GM20000 (cell line): ENCODE measurements around the gene MYH11.
"Not testable (repeated sequence)": the region's sequence is repeated elsewhere in the genome, so short reads cannot be mapped to it uniquely, and the experiment has no call there.

Source experiments
- DNase-seq: peaks from one replicate; pipeline ENCODE4 v3.0.0; 2012; ENCODE audit warnings: low spot score
- CTCF ChIP-seq: IDR thresholded peaks from 2 replicates; pipeline ENCODE4 v1.5.1; 2012; ENCODE audit warnings: mild to moderate bottlenecking, control low read depth; ENCODE audit errors: extremely low read depth, missing control alignments

MYH11 gene

GRCh38 chr16:15816228-15816627 is 40.6 kb downstream of the MYH11 start:
- DNase-seq = no peak
- no peak for TF ChIP-seq CTCF

GRCh38 chr16:15812401-15812750 is 44.5 kb downstream of the MYH11 start:
- DNase-seq = not testable (repeated sequence)

GRCh38 chr16:15811481-15812400 is 45.1 kb downstream of the MYH11 start:
- no peak for DNase-seq
- TF ChIP-seq CTCF = no peak

GRCh38 chr16:15810949-15811348 is 45.9 kb downstream of the MYH11 start:
- DNase-seq = no peak
- TF ChIP-seq CTCF = no peak

GRCh38 chr16:15810411-15810810 is 46.4 kb downstream of the MYH11 start:
- DNase-seq = no peak
- no peak for TF ChIP-seq CTCF

- DNase-seq = not testable (repeated sequence)
Measured at GRCh38 chr16:15809297-15809696, 47.5 kb downstream of the MYH11 start.

GRCh38 chr16:15808071-15808470 is 48.8 kb downstream of the MYH11 start:
- DNase-seq = no peak
- no peak for TF ChIP-seq CTCF

GRCh38 chr16:15807603-15808009 is 49.2 kb downstream of the MYH11 start:
- TF ChIP-seq CTCF = no peak
- no peak for DNase-seq

GRCh38 chr16:15803618-15804017 is 53.2 kb downstream of the MYH11 start:
- no peak for DNase-seq

More at GRCh38 chr16:15803618-15804017, 53.2 kb downstream of the MYH11 start:
- no peak for TF ChIP-seq CTCF
